ENCODE data around the gene BICC1.

Gene BICC1

DNA sequence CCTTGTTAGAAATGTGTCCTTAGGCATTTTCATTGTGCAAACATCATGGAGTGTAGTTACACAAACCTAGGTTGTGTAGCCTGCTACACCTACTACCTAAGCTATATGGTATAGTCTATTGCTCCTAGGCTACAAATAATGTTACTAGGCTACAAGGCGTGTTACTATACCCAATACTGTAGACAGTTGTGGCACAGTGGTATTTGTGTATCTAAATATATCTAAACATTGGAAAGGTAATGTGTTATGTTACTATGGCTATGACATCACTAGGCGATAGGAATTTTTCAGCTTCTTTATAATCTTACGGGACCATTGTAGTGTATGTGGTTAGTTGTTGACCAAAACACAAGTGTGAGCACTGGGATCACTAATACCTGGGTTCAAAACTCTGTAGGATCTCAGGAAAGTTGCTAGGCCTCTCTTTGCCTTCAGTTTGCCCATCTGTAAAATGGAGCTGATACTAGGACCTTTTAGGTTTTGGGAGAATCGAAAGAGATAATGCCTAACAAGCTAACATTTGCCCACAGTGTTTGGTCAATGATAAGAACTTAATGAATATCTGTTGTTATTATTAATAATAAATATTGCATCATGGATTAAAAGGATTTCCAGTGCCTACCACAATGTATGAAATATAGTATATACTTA, 2.7 kb downstream of the BICC1 start:
- DNase-seq, result no peak

DNA sequence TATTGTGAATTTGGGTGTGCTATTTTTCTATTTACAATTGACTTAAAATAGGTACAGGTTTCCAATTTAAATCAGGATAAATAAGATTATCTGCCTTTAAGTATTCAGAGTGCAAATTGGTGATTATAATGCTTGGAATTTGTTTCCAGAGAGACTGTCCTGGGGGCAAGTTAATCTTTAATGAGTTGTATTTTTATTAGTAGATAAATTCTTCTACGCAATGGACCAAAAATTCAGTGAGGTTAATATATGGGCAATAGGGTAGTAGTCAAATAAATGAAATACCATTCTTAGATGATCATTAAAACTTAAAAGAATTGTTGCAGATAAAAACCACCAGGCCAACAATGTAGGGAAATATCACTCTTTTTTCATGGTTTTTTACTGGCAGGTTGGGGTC, 3.4 kb downstream of the BICC1 start:
- DNase-seq, result no peak

DNA sequence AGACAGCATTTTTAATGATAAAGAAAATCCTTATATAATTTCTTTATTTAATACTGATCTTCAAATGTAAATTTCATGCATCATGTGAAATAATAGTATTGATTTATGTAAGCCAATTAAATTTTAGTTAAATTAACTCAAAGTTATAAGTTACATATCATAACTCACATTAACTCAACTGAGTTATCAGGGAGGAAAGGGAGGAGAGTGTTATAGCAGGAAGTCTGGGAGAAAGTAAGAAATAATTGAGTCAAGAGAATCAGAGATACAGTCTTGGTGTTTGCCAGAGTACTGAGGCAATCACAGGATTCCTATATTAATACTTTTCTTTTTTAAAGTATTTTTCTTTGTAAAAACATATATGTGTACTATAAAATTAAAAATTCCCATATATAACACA, 4.0 kb downstream of the BICC1 start:
- no peak for DNase-seq

DNA sequence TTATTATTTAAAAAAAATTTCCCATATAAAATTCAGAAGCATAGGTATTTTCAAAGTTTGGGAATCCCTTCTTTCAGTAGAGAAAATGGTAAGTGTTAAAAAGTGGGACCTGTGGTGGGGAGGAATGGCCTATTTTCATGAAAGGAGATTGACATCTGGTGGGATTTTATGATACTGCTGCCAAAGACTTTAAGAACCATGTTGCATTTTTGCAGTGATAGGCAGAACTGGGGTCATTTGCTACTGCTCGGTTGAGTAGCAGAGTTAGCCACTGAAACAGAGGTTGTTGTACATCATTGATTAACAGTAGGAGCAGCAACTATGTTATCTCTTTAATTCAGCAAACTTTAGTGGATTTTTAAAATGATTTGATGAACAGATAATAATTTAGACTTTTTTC, 4.4 kb downstream of the BICC1 start:
- DNase-seq, result no peak

DNA sequence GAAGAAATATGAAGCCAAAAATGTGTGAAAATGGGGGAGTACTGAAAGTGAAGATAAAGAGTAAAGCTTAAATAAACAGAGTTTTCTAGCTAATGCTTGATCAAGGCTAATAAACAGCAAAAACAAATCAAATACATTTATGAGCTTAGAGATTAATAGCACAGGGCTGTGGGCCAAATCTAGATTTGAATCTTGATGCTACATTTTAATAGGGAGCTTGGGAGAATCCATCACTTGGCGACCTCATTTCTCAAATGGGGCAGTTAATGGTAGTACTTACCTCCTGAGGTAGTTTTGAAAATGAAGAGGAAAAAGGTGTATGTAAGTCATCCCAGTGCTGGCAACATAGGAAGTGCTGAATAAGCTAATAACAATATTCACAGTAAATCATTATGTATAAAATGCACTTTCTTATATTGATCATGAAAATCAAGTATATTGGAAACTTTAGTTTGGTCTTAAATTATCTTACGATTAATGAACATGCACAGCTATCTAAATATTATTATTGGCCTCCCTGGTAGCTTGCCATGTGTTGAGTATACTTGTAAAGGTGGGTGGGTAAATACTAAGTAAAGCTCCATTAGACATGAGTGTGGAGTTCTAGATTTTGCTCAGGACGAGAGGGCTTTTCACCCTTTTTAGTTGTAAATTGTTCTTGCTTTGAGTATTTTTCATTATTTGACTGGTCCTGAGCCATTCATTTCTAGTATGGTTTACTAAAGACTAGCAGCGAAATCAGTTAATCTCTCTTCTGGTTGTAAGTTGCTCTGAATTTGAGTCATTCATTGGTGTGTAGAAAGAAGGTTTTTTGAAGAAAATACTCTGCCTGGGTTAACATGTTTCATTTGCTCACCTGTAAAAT, 5.1 kb downstream of the BICC1 start:
- DNase-seq, result no peak

DNA sequence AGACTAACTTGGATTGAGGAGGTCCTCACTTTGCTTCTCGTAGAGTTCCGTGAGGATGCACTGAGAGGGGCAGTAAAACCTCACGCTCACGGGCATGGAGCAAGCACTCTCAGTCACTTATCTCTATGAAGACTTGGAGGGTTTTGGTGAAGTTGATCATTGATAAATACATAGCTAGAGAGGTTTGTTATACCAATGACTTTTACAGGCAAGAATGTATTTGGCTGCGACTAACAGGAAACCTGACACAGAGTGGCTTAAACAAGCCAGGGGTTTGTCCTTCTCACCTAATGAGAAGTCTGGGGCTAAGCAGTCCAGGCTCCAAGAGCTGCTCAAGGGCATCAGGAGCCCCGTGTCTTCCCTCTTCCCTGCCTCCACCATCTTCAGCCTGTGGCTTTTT, 6.1 kb downstream of the BICC1 start:
- no peak for DNase-seq

DNA sequence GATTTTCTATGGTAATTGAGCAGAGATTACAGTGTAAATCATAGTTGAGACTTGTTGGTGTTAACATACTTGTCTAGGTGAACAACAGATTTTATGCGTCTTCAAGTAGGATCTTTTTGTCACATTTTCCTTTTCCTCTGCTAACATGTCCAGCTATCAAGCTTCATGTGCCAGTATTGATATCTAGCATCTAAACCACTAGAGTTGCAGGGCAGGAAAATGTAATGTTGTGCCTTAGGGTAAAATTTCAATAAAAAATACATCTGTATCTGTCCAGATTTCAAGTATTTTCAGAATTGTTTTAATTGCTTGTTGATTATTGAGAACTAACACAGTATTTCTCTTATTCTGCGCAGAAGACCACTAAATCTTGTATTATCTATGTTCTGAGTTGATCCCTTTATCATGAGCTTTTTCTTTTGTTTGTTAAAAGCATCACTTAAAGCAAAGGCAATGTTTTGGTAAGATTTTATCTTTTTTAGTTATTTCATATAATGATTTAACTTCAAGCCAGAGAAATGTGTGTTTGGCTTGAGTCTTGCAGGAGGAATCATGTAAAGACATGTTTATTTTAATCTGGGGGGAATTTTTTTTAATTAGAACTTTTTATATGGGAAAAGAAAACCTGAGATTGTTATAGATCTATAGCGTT, 16.5 kb downstream of the BICC1 start:
- DNase-seq, result no peak

DNA sequence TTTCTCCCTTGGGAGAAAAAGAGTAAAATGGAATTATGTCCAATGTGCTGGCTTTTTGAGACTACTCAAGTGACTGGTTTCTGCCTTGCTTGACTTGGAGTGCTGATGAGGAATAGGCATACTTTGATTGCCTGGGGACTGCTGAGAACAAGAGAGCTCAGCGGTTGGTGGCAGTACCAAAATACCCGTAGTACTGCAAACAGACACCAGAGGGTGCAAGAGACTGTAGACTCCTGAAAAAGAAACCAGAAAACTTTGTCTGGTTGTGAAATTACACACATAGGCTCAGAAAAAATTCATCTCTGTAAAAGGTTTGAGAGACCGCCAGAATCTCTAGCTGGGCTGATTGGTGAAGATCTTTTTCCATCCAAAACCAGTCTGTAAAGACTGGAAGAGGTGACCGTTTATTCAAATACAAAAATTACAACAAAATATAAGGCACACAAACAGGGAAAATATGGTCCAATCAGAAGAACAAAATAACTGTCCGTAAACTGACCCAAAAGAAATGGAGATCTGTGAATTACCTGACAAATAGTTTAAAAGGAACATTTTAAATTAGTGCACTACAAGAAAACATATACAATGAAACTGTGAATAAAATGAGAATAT, 18.5 kb downstream of the BICC1 start:
- DNase-seq, result no peak

DNA sequence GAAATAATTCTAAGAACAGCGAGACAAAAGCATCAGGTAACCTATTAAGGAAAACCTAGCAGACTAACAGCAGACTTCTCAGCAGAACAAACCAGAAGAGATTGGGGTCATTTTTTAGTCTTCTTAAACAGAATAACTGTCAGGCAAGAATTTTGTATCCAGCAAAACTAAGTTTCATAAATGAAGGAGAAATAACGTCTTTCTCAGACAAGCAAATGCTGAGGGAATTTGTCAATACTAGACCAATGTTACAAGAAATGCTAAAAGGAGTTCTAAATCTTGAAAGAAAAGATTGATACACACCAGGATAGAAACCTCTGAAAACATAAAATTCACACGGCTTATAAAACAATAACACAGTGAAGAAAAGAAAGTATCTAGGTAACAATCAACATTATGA, 22.6 kb downstream of the BICC1 start:
- DNase-seq, result no peak

DNA sequence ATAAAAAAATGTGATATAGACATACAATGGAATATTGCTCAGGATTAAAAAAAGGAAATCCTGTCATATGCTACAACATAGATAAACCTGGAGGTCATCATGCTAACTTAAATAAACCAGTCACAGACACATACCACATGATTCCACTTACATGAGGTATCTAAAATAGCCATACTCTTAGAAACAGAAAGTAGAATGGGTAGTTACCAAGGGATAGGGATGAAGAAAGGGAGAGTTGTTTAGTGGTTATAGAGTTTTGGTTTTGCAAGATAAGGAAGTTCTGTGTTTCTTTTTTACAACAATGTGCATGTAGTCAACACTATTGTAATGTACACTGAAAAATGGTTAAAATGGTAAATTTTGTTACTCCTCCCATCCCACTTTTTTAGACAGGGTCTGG, 30.5 kb downstream of the BICC1 start:
- DNase-seq, result no peak

DNA sequence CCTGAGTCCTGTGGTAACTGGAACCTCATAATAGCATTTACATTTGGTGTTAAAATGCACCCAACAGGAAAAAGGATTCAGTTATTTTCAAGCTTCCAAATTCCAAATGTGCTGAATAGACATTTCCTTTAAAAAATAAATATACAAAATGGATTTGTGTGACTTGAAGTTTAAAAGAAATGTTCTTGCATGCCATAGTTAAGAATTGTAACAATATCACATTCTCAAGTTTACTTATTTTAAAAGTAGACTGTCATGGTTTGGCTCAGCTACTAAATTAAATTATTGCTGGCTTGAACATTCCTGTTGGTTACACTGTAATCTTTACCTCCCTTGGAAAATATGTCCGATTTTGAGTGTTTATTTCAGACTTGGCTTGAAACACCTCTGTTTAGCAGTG, 31.5 kb downstream of the BICC1 start:
- DNase-seq, result no peak

DNA sequence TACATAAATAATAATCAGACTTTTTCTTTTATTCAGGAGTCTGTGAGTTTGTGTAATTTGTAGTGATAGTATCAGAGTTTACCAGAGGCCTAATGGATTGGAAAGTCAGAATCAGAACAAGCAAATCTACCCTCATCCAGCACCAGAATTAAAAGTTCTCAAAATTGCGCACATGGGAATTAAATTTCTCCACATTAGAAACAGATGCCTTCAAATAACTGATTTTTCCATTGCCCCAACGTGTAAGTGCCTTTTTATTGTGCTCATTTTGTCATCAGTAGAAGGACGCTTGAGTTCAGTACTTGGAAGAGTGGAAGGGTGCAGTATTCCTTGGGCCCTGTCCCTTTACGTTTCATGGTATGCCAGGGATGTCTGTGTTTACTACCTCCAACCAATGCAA, 32.8 kb downstream of the BICC1 start:
- DNase-seq, result no peak

DNA sequence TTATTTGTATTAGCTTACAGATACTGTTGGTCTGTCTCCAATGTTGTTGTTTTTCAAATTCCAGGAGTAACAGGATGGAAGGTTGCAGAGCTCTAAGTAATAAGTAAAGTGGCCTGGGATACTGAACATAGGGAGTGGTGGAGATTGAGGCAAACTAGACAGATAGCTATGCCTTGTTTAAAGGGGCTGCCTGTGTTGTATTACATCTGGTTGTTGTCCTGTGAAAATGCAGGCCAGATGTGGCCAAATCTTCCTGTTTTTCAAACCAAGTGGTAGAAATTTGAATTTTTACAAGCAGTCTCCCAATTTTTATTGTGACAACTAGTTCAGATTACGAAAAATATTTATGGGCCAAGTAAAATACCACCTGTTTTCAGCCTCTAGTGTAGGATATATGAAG, 33.5 kb downstream of the BICC1 start:
- no peak for DNase-seq

DNA sequence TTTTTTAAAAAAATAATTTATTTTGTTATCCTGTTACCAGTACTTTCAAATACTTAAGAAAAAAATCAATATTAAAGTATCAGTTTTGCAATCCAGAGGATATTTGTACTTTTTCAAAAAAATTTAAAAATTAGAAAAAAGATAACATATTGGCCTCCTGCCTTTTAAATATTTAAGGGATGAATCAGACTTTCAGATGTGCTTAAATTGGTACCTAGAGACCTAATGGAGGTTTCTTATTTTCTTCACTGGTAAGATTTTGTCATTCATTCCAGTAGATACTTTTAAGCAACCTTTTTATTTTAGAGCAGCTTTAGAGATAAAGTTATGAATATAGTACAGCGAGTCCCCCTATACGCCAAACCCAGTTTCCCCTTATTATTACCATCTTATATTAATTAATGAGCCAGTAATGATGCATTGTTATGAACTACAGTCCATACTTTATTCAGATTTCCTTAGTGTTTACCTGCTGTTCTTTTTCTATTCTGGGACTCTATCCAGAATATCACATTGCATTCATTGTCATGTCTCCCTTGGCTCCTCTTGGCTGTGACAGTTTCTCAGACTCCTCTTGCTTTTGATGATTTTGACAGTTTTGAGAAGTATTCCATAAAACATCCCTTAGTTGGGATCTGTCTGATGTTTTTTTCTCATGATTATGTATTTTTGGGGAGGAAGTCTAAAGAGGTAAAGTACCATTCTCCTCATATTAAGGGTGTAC, 34.2 kb downstream of the BICC1 start:
- no peak for DNase-seq

DNA sequence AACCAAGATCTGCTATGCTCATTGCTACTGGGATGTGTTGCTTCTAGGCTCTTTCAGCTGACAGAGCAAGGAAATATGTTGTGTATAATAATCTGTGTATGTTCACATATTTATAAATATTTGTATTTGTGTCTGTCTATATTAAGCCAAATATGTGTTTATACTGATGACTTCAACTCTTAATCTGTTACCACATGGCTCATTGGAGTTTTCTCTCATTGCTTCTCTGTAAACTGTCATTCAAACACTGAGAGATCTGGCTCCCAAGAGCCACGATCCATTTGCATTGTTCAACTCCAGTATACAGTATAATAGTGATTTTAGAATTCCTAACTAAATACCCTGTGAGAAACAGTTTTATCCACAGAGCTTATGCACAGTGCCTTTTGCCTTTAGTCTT, 35.3 kb downstream of the BICC1 start:
- no peak for DNase-seq

DNA sequence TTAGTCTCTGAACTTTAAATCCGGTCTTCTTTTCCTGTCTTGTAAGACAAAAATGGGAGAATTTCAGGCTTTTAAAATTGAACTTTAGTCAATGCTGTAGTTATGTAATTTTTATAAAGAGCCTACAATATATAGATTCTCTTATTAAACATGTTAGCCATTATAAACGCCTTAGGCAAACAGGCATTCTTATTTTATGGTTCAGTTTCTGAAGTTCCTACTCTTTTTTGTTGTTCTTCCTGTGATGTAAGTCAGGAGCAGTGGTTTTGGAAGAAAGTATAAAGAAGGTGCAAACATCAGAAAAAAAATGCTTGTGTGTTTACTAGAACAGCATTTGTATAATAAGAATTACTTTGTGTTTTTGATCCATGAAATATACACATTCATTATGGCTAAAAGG, 41.6 kb downstream of the BICC1 start:
- DNase-seq, result no peak

DNA sequence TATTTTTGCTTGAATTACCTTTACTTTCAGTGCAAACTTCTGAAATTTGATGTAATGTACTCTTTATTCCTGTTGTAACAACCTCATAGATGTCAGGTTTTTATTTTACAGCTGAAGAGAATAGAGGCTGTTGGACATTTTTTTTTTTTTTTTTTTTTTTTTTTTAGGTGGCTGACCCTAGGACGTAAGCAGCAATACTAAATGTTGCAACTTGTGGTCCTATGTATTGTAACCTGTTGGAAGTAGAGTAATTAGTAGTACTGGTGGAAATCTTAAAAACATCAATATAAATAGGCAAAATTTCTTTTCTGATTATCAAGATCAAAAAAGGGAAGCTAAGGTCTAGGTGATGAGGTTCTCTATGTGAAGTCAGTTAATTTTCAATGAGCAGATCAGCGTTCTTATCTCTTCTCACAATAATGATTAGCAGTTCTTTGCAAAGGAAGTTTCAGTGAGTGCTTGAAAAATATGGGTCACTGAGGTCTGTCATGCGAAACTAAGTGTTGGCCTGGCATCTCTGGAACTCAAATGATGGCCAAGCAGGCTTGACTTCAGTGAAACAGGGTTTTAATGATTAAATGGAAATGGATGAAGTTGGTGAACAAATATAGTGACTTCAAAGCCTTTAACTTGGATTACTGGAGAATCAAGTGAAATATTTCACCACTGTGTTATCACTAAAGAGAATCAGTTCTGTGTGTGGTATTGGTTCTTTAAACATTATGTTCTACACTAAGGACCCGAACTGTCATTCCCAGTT, 42.7 kb downstream of the BICC1 start:
- DNase-seq, result no peak

DNA sequence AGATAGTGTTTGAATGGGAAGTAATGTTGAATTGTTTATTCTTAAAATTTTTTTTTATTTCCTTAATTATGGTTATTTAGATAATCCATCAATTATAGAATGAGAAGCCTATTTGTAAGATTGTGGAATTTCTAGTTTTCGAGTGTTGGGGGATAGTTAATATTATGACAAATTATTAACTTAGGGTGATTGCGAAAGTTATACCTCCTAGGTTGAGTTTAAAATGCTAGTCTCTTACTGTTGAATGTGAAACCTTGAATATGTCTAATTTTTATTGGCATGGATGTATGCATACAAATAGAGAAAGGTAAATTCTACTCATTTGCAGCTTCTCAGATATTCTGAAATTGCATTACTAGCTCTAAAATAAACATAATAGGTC, 43.2 kb downstream of the BICC1 start:
- no peak for DNase-seq

DNA sequence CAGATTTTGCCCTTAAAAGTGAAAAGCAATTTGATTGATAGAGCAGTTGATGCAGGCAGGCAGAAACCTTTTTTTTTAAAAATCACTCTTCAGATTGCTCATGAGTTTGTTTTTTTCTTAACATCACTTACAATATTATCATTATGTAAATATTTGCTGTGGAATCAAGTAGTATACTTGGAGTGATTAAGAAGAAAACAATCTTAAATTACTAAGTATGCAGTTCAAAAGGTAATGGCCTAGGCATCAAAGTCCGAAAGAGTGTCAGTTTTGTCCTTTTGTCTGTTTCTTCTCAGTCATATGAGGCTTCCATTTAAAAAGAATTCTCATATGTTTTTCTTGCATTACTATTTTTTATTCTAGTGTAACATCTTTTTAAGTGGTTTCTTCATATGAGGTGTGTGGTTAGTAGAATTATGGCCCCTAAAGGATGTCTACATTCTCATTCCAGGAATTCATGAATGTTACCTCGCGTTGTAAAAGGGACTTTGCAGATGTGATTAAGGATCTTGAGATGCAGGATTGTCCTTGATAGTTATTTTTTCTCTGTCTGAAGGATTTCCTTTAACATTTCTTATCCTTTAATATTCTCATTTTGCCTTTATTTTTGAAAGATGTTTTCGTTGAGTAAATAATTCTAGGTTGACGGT, 44.0 kb downstream of the BICC1 start:
- DNase-seq, result no peak

DNA sequence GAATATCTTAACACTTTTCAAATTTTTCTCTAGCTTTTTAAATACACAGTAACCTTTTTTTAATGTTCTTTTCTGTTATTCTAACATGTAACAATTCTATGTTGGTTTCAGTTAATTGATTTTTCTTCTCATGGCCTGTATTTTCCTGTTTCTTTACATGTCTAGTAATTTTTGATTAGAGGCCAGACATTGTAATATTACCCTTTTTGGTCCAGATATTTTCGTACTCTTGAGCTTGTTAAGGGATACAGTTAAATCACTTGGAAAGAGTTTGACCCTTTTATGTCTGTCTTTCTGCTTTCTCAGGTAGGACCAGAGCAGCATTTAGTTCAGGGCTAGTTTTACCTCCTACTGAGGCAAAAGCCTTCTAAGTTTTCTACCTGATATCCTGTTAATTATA, 45.0 kb downstream of the BICC1 start:
- no peak for DNase-seq

DNA sequence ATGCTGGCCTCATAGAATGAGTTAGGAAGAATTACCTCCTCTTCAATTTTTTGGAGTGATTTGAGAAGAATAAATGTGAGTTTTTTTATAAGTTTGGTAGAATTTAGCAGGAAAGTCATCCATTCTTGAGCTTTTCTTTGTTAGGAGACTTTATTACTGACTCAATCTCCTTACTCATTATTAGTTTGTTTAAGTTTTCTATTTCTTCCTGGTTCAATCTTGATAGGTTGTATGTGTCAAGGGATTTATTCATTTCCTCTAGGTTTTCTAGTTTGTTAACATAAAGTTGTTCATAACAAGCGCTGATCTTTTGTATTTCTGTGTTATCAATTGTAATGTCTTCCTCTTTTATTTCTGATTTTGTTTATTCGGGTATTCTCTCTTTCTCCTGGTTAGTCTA, 47.4 kb downstream of the BICC1 start:
- DNase-seq, result no peak

DNA sequence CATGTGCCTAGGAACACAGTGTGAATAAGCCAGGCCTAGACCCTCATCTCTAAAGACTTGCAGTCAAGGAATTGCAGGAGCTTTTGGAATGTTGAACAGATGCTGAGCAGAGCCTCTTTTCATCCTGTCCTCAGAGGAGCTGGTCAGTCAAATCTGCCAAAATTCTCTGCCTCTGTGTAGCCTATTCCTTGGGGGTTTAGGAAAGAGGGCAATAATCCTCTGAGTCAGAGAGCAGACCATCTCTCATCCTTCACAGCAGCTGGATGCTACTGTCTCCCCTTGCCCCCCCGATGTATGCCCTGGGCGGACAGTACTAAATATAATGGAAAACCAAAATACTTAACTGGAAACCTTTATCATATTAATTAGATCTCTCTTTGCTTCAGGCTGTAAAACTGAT, 52.6 kb downstream of the BICC1 start:
- DNase-seq, result no peak
